Neuronal stem cell (in vitro differentiated cells): ENCODE data around the gene CLEC16A. TPM values are rescaled to one million over a fixed set of nuclear protein-coding genes. Genes with fewer than 3 reads are reported as not detected.
A peak's percentile ranks its signal among the peaks of the same experiment; 100 is the strongest.

Experiments
- DNase-seq: peaks from one replicate; pipeline ENCODE4 v3.0.0-alpha.2; 2013; ENCODE audit warnings: low spot score
- H2AFZ ChIP-seq: one replicate; pipeline ENCODE4 v1.6.1; 2013; ENCODE audit warnings: mild to moderate bottlenecking, low read length, inconsistent platforms
- H2AK5ac ChIP-seq: 2 replicates; pipeline ENCODE4 v1.6.1; 2013; ENCODE audit warnings: low read depth, mild to moderate bottlenecking, inconsistent platforms, low read length, moderate library complexity, mixed read lengths
- H2BK120ac ChIP-seq: 2 replicates; pipeline ENCODE4 v1.6.1; 2013; ENCODE audit warnings: low read depth, mild to moderate bottlenecking, inconsistent platforms, low read length, moderate library complexity, mixed read lengths
- H2BK12ac ChIP-seq: one replicate; pipeline ENCODE4 v1.6.1; 2013; ENCODE audit warnings: low read length, inconsistent platforms
- H2BK15ac ChIP-seq: 2 replicates; pipeline ENCODE4 v1.6.1; 2013; ENCODE audit warnings: mild to moderate bottlenecking, low read length, inconsistent platforms, mixed read lengths
- H2BK5ac ChIP-seq: one replicate; pipeline ENCODE4 v1.6.1; 2013; ENCODE audit warnings: inconsistent platforms, mild to moderate bottlenecking, low read length, moderate library complexity
- H3K14ac ChIP-seq: one replicate; pipeline ENCODE4 v1.6.1; 2013; ENCODE audit warnings: low read length, inconsistent platforms
- H3K18ac ChIP-seq: 2 replicates; pipeline ENCODE4 v1.6.1; 2013; ENCODE audit warnings: low read length, inconsistent platforms
- H3K23ac ChIP-seq: 2 replicates; pipeline ENCODE4 v1.6.1; 2013; ENCODE audit warnings: low read depth, mild to moderate bottlenecking, mixed read lengths, low read length, inconsistent platforms; ENCODE audit not compliant: poor library complexity
- H3K27ac ChIP-seq: replicated peaks from 3 replicates; pipeline ENCODE4 v1.5.1; 2013; ENCODE audit warnings: low read length, inconsistent platforms
- H3K27me3 ChIP-seq, 3 experiments: 2 replicates each; pipeline ENCODE4 v1.6.1; 2013; ENCODE audit warnings: low read length in 3 of 3, mild to moderate bottlenecking in 2 of 3, inconsistent platforms in 1 of 3, low read depth in 1 of 3, mixed read lengths in 1 of 3, moderate library complexity in 1 of 3; ENCODE audit not compliant: control insufficient read depth in 3 of 3, insufficient read depth in 3 of 3
- H3K36me3 ChIP-seq, 2 donors: replicated peaks in 1 of 2; 2 replicates each; pipeline ENCODE4 v1.6.1; 2013; ENCODE audit warnings: low read length in 2 of 2; ENCODE audit not compliant: control insufficient read depth in 2 of 2, insufficient read depth in 2 of 2
- H3K4ac ChIP-seq: 2 replicates; pipeline ENCODE4 v1.6.1; 2013; ENCODE audit warnings: inconsistent platforms, mild to moderate bottlenecking, low read length, moderate library complexity
- H3K4me1 ChIP-seq, 2 donors: 1 replicate in 1 of 2; 2 replicates in 1 of 2; pipeline ENCODE4 v1.6.1; 2013; ENCODE audit warnings: low read length in 2 of 2, low read depth in 1 of 2; ENCODE audit not compliant: control insufficient read depth in 2 of 2, insufficient read depth in 1 of 2
- H3K4me2 ChIP-seq: one replicate; pipeline ENCODE4 v1.6.1; 2013; ENCODE audit warnings: mild to moderate bottlenecking, low read length, inconsistent platforms; ENCODE audit not compliant: insufficient read depth, poor library complexity, severe bottlenecking
- H3K4me3 ChIP-seq, 2 donors: 2 replicates each; pipeline ENCODE4 v1.5.1; 2013; ENCODE audit warnings: low read length in 2 of 2, mild to moderate bottlenecking in 2 of 2, inconsistent platforms in 1 of 2, moderate library complexity in 1 of 2
- H3K79me1 ChIP-seq: one replicate; pipeline ENCODE4 v1.6.1; 2013; ENCODE audit warnings: low read depth, mild to moderate bottlenecking, inconsistent platforms, low read length, moderate library complexity
- H3K9ac ChIP-seq: one replicate; pipeline ENCODE4 v1.6.1; 2013; ENCODE audit warnings: mild to moderate bottlenecking, low read depth, low read length, inconsistent platforms; ENCODE audit not compliant: poor library complexity
- H3K9me3 ChIP-seq, 2 donors: replicated peaks in 1 of 2; 2 replicates each; pipeline versions ENCODE3 to v1.6.1; 2013; ENCODE audit warnings: low read length in 2 of 2, mild to moderate bottlenecking in 2 of 2, inconsistent platforms in 1 of 2, low read depth in 1 of 2, mixed read lengths in 1 of 2, moderate library complexity in 1 of 2; ENCODE audit not compliant: control insufficient read depth in 2 of 2, insufficient read depth in 1 of 2
- H4K8ac ChIP-seq: one replicate; pipeline ENCODE4 v1.6.1; 2013; ENCODE audit warnings: low read depth, mild to moderate bottlenecking, inconsistent platforms, low read length, moderate library complexity
- H4K91ac ChIP-seq: one replicate; pipeline ENCODE4 v1.6.1; 2013; ENCODE audit warnings: low read length, low read depth, mild to moderate bottlenecking, inconsistent platforms; ENCODE audit not compliant: poor library complexity
- WGBS, 2 donors: extraction: QIAGEN DNeasy Blood & Tissue Kit; methylation state at CpG; one replicate each; pipeline ENCODE4 v1.1.7; 2013; ENCODE audit warnings: missing lambda C conversion rate in 2 of 2, mixed read lengths in 1 of 2; ENCODE audit not compliant: insufficient read length in 2 of 2, insufficient replicate concordance in 1 of 2; ENCODE audit errors: extremely low coverage in 2 of 2; 5-methylcytosine and 5-hydroxymethylcytosine counted together
- polyA plus RNA-seq, 2 experiments: library from polyadenylated mRNA; stranded (reverse); fragments of 200-250 nt; gene quantifications; one replicate each; pipeline ENCODE4 v1.2.3, GENCODE V29; 2013

CLEC16A gene, protein sequence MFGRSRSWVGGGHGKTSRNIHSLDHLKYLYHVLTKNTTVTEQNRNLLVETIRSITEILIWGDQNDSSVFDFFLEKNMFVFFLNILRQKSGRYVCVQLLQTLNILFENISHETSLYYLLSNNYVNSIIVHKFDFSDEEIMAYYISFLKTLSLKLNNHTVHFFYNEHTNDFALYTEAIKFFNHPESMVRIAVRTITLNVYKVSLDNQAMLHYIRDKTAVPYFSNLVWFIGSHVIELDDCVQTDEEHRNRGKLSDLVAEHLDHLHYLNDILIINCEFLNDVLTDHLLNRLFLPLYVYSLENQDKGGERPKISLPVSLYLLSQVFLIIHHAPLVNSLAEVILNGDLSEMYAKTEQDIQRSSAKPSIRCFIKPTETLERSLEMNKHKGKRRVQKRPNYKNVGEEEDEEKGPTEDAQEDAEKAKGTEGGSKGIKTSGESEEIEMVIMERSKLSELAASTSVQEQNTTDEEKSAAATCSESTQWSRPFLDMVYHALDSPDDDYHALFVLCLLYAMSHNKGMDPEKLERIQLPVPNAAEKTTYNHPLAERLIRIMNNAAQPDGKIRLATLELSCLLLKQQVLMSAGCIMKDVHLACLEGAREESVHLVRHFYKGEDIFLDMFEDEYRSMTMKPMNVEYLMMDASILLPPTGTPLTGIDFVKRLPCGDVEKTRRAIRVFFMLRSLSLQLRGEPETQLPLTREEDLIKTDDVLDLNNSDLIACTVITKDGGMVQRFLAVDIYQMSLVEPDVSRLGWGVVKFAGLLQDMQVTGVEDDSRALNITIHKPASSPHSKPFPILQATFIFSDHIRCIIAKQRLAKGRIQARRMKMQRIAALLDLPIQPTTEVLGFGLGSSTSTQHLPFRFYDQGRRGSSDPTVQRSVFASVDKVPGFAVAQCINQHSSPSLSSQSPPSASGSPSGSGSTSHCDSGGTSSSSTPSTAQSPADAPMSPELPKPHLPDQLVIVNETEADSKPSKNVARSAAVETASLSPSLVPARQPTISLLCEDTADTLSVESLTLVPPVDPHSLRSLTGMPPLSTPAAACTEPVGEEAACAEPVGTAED
- polyA plus RNA-seq (2013, experiment 1 of 2), result 7.1 TPM
- polyA plus RNA-seq (2013, experiment 2 of 2), result 6.7 TPM

DNA sequence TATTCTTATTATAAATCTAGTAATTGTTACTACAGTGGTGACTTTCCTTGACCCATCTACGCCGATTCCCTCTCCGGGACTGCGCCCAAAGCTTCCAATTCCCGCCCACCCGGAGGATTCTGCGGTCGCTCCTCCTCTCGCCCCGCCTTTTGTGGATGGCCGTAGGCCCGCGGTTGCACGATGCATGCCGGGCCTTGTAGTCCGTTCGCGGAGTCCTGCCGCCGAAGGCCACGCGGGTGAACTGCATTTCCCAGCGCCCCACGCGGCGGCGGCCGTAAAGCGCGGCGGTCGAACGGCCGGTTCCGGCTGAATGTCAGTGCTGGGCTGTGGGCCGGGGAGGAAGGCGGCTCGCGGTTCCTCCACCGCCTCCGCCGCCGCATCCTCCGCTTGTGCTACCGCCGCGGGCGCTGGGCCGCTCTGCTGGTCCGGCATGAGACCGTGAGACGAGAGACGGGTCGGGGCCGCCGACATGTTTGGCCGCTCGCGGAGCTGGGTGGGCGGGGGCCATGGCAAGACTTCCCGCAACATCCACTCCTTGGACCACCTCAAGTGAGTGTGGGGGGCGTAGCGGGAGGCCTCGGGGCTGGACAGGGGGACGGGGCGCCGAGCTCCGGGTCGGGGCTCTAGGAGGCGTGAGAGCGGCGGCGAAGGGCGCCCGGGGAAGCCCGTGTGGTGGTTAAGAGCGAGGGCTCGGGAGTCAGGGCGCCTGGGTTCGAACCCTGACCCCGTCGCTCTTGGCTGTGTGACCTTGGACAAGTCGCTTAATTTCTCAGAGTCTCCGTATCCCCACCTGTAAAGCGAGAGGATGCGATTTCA, at the start of gene CLEC16A:
CLEC16A (plus strand) TSS at position 316 of the 816 bp plus-strand sequence; CDS start at position 470, 154 bp downstream.
- H3K9ac ChIP-seq, result peak within 1 kb of the TSS; percentile 86
- no peaks in the 10 kb centered on the region for H3K9me3 ChIP-seq
- no peak within 1 kb of the TSS for H3K4ac ChIP-seq
- H3K27me3 ChIP-seq, result peaks cover 0 to 3% (median 0%) of the 10 kb centered on the region in 3 experiments
- no CpG with 5 or more reads among the region's 86 CpGs for WGBS, 2 donors
- no peak within 1 kb of the TSS for H2BK120ac ChIP-seq
- no peak within 1 kb of the TSS for H4K91ac ChIP-seq
- peak within 1 kb of the TSS; percentile 94 for H3K18ac ChIP-seq
- H3K36me3 ChIP-seq, result peaks cover 2 to 12% of the 10 kb centered on the region in 2 donors
- H4K8ac ChIP-seq, result no peak within 1 kb of the TSS
- peak; percentile 93 for DNase-seq
- peak within 1 kb of the TSS; percentile 82 for H3K14ac ChIP-seq
- peak within 1 kb of the TSS; percentile 66 for H3K4me2 ChIP-seq
- H2BK12ac ChIP-seq, result no peak within 1 kb of the TSS
- H3K4me3 ChIP-seq, result peak within 1 kb of the TSS; percentile 72 to 97
- H3K27ac ChIP-seq, result no peak within 1 kb of the TSS
- H2AFZ ChIP-seq, result peak within 1 kb of the TSS; percentile 92
- no peak within 1 kb of the TSS for H2AK5ac ChIP-seq
- peak within 1 kb of the TSS; percentile 21 for H2BK5ac ChIP-seq
- no peak within 1 kb of the TSS for H2BK15ac ChIP-seq
- peaks cover 25 to 34% of the 10 kb centered on the region in 2 donors for H3K4me1 ChIP-seq
- peak within 1 kb of the TSS; percentile 67 for H3K23ac ChIP-seq
- peaks cover 8% of the 10 kb centered on the region for H3K79me1 ChIP-seq

DNA sequence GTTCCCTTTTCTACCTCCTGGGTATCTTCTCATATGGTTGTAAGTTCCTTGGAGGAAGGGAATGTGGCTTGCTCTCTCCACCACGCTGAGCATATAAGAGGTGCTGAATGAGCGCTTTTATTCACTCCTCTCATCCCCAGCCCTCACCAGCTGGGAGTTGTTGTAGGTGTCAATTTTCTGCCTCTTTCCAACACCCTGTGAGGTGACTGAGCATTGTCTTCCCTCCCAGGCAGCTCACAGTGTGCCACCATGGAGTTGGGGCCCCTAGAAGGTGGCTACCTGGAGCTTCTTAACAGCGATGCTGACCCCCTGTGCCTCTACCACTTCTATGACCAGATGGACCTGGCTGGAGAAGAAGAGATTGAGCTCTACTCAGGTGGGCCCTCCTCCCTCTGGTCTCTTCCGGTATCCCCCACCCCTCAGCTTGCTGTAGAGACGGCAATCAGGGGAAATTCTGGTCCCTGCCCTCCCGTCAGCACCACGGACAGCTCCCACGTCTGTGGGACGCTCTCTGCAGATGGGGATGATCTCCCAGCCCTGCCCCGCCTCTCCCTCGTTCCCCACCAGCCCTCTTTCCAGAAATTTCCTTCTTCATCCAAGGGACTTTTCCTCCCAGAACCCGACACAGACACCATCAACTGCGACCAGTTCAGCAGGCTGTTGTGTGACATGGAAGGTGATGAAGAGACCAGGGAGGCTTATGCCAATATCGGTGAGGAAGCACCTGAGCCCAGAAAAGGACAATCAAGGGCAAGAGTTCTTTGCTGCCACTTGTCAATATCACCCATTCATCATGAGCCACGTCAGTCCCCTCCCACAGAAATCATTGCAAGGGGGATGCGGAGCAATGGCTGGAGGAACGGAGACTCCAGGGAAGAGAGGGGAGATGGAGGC, 49.1 kb upstream of the CLEC16A start:
- H2AK5ac ChIP-seq, result no peak overlapping the region
- no peak overlapping the region for H3K4me2 ChIP-seq
- H2BK5ac ChIP-seq, result no peak overlapping the region
- H4K8ac ChIP-seq, result no peak overlapping the region
- no peak overlapping the region for H3K14ac ChIP-seq
- no peaks in the 10 kb centered on the region for H3K4me1 ChIP-seq
- no peak overlapping the region for H3K23ac ChIP-seq
- no peak overlapping the region for H3K27ac ChIP-seq
- no peak overlapping the region for H3K18ac ChIP-seq
- peak; percentile 75 for DNase-seq
- no peaks in the 10 kb centered on the region for H3K9me3 ChIP-seq
- no peak overlapping the region for H4K91ac ChIP-seq
- H3K4me3 ChIP-seq, result no peak overlapping the region
- no peak overlapping the region for H2BK12ac ChIP-seq
- H2AFZ ChIP-seq, result no peak overlapping the region
- no peak overlapping the region for H2BK120ac ChIP-seq
- H3K9ac ChIP-seq, result no peak overlapping the region
- H3K36me3 ChIP-seq, result no peaks in the 10 kb centered on the region
- no peak overlapping the region for H3K4ac ChIP-seq
- WGBS, 2 donors, result no CpG with 5 or more reads among the region's 17 CpGs
- H2BK15ac ChIP-seq, result no peak overlapping the region
- H3K79me1 ChIP-seq, result no peaks in the 10 kb centered on the region
- H3K27me3 ChIP-seq, result peaks cover 0 to 4% (median 0%) of the 10 kb centered on the region in 3 experiments

DNA sequence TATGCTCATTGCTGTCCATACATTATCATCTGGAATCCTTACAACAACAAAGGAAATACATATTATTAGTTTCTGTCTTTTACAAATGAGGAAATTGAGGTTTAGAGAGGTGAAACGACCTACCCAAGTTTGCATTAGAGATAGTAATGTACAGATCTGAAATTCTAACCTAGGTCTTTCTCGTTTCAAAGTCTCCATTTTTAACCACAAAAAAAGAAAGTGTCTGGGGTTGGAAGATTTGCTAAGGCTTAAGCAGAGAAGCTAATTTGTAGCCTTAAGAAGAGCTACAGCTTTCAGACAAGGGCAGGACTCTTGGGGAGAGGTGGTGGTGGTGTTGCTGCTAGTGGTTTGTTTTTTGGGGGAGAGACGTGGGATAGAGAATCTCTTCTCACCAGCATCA, 48.2 kb upstream of the CLEC16A start:
- no peak overlapping the region for H2AFZ ChIP-seq
- H3K4me2 ChIP-seq, result no peak overlapping the region
- H2BK15ac ChIP-seq, result no peak overlapping the region
- H3K4me3 ChIP-seq, result no peak overlapping the region
- H3K27ac ChIP-seq, result no peak overlapping the region
- no CpG with 5 or more reads among the region's 3 CpGs for WGBS, 2 donors
- H3K9me3 ChIP-seq, result no peaks in the 10 kb centered on the region
- peaks cover 0 to 4% (median 0%) of the 10 kb centered on the region in 3 experiments for H3K27me3 ChIP-seq
- no peak overlapping the region for H2AK5ac ChIP-seq
- H3K4ac ChIP-seq, result no peak overlapping the region
- H3K9ac ChIP-seq, result no peak overlapping the region
- H3K23ac ChIP-seq, result no peak overlapping the region
- no peak overlapping the region for H2BK5ac ChIP-seq
- no peaks in the 10 kb centered on the region for H3K4me1 ChIP-seq
- no peak overlapping the region for H4K91ac ChIP-seq
- H2BK12ac ChIP-seq, result no peak overlapping the region
- no peaks in the 10 kb centered on the region for H3K36me3 ChIP-seq
- no peak overlapping the region for H4K8ac ChIP-seq
- no peak overlapping the region for H3K18ac ChIP-seq
- no peak for DNase-seq
- no peak overlapping the region for H2BK120ac ChIP-seq
- no peak overlapping the region for H3K14ac ChIP-seq
- no peaks in the 10 kb centered on the region for H3K79me1 ChIP-seq
